ENCODE results near the gene INO80E.
"Not testable (repeated sequence)": the region's sequence is repeated elsewhere in the genome, so short reads cannot be mapped to it uniquely, and the experiment has no call there.

Gene INO80E

GRCh38 chr16:29995911-29996765, at the start of gene INO80E:
INO80E (plus strand) TSS chr16:29996241; CDS start chr16:29996311, 70 bp downstream.
- no peak for TF ChIP-seq CTCF (IDR thresholded peaks at IDR 0.05; ENCODE audit: insufficient read depth, missing control alignments)
- peak; percentile 97 for DNase-seq (ENCODE audit: insufficient read length, low spot score)
- no peak for FAIRE-seq

GRCh38 chr16:29947897-29948296, 48.1 kb upstream of the INO80E start:
- FAIRE-seq: no peak
- no peak for TF ChIP-seq CTCF (IDR thresholded peaks at IDR 0.05; ENCODE audit: insufficient read depth, missing control alignments)
- DNase-seq (ENCODE audit: insufficient read length, low spot score): no peak

GRCh38 chr16:29950806-29951461, 45.1 kb upstream of the INO80E start:
- DNase-seq (ENCODE audit: insufficient read length, low spot score): no peak
- FAIRE-seq: no peak
- no peak for TF ChIP-seq CTCF (IDR thresholded peaks at IDR 0.05; ENCODE audit: insufficient read depth, missing control alignments)

- DNase-seq (ENCODE audit: insufficient read length, low spot score) (no peak), FAIRE-seq (no peak)
- TF ChIP-seq CTCF (IDR thresholded peaks at IDR 0.05; ENCODE audit: insufficient read depth, missing control alignments): no peak
Observed at GRCh38 chr16:29951625-29952365, 44.2 kb upstream of the INO80E start.

GRCh38 chr16:29958756-29959155, 37.3 kb upstream of the INO80E start:
- DNase-seq (ENCODE audit: insufficient read length, low spot score) (no peak), FAIRE-seq (no peak)

GRCh38 chr16:29959293-29959692, 36.7 kb upstream of the INO80E start:
- FAIRE-seq: no peak
- no peak for DNase-seq (ENCODE audit: insufficient read length, low spot score)
- no peak for TF ChIP-seq CTCF (IDR thresholded peaks at IDR 0.05; ENCODE audit: insufficient read depth, missing control alignments)

More at GRCh38 chr16:29958756-29959155, 37.3 kb upstream of the INO80E start:
- TF ChIP-seq CTCF (IDR thresholded peaks at IDR 0.05; ENCODE audit: insufficient read depth, missing control alignments): no peak

GRCh38 chr16:29959821-29960220, 36.2 kb upstream of the INO80E start:
- FAIRE-seq; DNase-seq (ENCODE audit: insufficient read length, low spot score): not testable (repeated sequence)
